Measurements from ENCODE around the gene LAPTM5. TPM values are rescaled to one million over a fixed set of nuclear protein-coding genes. Genes with fewer than 3 reads are reported as not detected.
A peak's percentile ranks its signal among the peaks of the same experiment; 100 is the strongest.

LAPTM5 gene
- total and polyA plus RNA-seq, 4 donors = 58.7 to 653 (median 271) TPM

DNA sequence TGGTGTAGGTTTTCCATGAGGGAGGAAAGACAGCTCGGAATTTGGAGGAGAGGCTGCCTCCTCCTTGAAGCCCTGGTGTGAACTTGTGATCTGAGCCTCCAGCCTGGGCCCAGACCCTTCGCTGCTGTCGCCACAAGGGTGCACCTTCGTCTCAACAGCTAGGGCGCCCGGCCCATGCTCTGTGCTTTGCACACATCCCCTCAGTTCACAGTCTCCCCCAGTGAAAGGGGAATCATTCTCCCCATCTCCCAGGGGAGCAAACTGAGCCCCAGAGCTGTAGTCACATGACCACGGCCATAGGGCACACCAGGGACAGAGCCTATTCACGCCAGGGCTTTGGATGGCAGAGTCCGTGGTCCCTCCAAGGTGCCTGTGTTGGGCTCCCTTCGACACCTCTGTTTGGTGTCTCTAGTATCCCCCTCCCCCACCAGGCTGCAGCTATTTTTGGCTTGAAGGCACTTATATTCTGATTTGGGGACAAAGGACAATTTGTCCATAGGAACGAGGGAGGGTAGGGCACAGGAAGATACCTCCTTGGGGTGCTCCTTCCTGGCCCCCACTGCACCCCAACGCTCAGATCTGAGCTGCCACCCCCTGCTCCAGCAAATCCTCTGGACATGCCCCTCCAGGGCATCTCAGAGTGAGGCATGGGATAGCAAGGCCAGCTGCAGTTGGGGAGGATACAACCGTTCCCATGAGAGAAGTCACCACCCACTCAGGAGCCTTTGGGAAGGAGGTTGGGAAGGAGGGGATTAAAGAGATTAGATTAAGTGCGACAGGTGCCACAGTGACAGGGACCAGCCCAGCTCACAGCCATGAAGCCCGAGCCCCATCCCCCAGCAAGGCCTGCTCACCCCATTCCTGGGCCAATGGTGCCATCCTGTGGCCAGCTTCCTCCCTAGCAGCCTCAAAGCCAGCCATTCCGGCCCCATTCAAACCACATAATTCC lies 49.9 kb downstream of the LAPTM5 start:
- no peak overlapping the region for H3K9ac ChIP-seq (ENCODE audit: insufficient read depth in 1 of 2, low read length in 2 of 2)
- H3K9me3 ChIP-seq (ENCODE audit: control insufficient read depth in 4 of 4, insufficient read depth in 3 of 4, low read length in 3 of 4) = no peaks in the 10 kb centered on the region
- no peak overlapping the region for H3K4me3 ChIP-seq
- TF ChIP-seq, protein P1, sequence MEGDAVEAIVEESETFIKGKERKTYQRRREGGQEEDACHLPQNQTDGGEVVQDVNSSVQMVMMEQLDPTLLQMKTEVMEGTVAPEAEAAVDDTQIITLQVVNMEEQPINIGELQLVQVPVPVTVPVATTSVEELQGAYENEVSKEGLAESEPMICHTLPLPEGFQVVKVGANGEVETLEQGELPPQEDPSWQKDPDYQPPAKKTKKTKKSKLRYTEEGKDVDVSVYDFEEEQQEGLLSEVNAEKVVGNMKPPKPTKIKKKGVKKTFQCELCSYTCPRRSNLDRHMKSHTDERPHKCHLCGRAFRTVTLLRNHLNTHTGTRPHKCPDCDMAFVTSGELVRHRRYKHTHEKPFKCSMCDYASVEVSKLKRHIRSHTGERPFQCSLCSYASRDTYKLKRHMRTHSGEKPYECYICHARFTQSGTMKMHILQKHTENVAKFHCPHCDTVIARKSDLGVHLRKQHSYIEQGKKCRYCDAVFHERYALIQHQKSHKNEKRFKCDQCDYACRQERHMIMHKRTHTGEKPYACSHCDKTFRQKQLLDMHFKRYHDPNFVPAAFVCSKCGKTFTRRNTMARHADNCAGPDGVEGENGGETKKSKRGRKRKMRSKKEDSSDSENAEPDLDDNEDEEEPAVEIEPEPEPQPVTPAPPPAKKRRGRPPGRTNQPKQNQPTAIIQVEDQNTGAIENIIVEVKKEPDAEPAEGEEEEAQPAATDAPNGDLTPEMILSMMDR (IDR thresholded peaks at IDR 0.05; ENCODE audit: control extremely low read depth, extremely low read depth) = peak; percentile 61
- H3K4me1 ChIP-seq (ENCODE audit: control insufficient read depth in 5 of 5, insufficient read depth in 5 of 5, low read length in 5 of 5) = peaks cover 0 to 2% (median 0%) of the 10 kb centered on the region in 5 donors
- no peaks in the 10 kb centered on the region for H3K27me3 ChIP-seq (ENCODE audit: control insufficient read depth in 3 of 3, insufficient read depth in 3 of 3, low read length in 2 of 3)
- 50 to 56% methylated on average over 16 of the region's 16 CpGs for WGBS, 2 donors
- H3K36me3 ChIP-seq (ENCODE audit: control insufficient read depth in 4 of 4, insufficient read depth in 4 of 4, low read length in 4 of 4) = no peaks in the 10 kb centered on the region
- H3K27ac ChIP-seq (ENCODE audit: low read depth in 1 of 2, low read length in 1 of 2) = no peak overlapping the region
- peak; percentile 66 to 74 (median 71) for DNase-seq
- ATAC-seq (ENCODE audit: insufficient read depth, low FRiP score) = peak; percentile 67

GRCh38 chr1:30706528-30706927 lies 51.0 kb downstream of the LAPTM5 start:
- Histone ChIP-seq H3K9ac (ENCODE audit: insufficient read depth in 1 of 2, low read length in 2 of 2) (no peak overlapping the region), H3K9me3 (ENCODE audit: control insufficient read depth in 4 of 4, insufficient read depth in 3 of 4, low read length in 3 of 4) (no peaks in the 10 kb centered on the region), H3K36me3 (ENCODE audit: control insufficient read depth in 4 of 4, insufficient read depth in 4 of 4, low read length in 4 of 4) (no peaks in the 10 kb centered on the region), H3K27me3 (ENCODE audit: control insufficient read depth in 3 of 3, insufficient read depth in 3 of 3, low read length in 2 of 3) (no peaks in the 10 kb centered on the region), H3K27ac (ENCODE audit: low read depth in 1 of 2, low read length in 1 of 2) (no peak overlapping the region), H3K4me3 (no peak overlapping the region), H3K4me1 (ENCODE audit: control insufficient read depth in 5 of 5, insufficient read depth in 5 of 5, low read length in 5 of 5) (no peaks in the 10 kb centered on the region)
- DNase-seq (peak in 2 of 3 donors; percentile 52 to 58), ATAC-seq (ENCODE audit: insufficient read depth, low FRiP score) (no peak)
- TF ChIP-seq, protein P1 (IDR thresholded peaks at IDR 0.05; ENCODE audit: control extremely low read depth, extremely low read depth) = no peak
- 32 to 40% methylated on average over 9 of the region's 9 CpGs for WGBS, 2 donors

GRCh38 chr1:30705698-30706097 lies 51.9 kb downstream of the LAPTM5 start:
- Histone ChIP-seq H3K9me3 (ENCODE audit: control insufficient read depth in 4 of 4, insufficient read depth in 3 of 4, low read length in 3 of 4) (no peaks in the 10 kb centered on the region), H3K9ac (ENCODE audit: insufficient read depth in 1 of 2, low read length in 2 of 2) (no peak overlapping the region), H3K27me3 (ENCODE audit: control insufficient read depth in 3 of 3, insufficient read depth in 3 of 3, low read length in 2 of 3) (no peaks in the 10 kb centered on the region), H3K4me1 (ENCODE audit: control insufficient read depth in 5 of 5, insufficient read depth in 5 of 5, low read length in 5 of 5) (no peaks in the 10 kb centered on the region), H3K36me3 (ENCODE audit: control insufficient read depth in 4 of 4, insufficient read depth in 4 of 4, low read length in 4 of 4) (no peaks in the 10 kb centered on the region), H3K4me3 (no peak overlapping the region), H3K27ac (ENCODE audit: low read depth in 1 of 2, low read length in 1 of 2) (no peak overlapping the region)
- 70 to 75% methylated on average over 4 of the region's 4 CpGs for WGBS, 2 donors
- DNase-seq = no peak
- ATAC-seq (ENCODE audit: insufficient read depth, low FRiP score) = no peak
- TF ChIP-seq, protein P1 (IDR thresholded peaks at IDR 0.05; ENCODE audit: control extremely low read depth, extremely low read depth) = no peak

Data from lung (tissue), 12 donors.